Neural cell (in vitro differentiated cells): ENCODE data around the gene MAP3K5. TPM values are rescaled to one million over a fixed set of nuclear protein-coding genes. Genes with fewer than 3 reads are reported as not detected.

Experiments used
- H2AFZ ChIP-seq: fragments of 200-600, 300-800 bp; sonication (generic), shearing (Covaris generic); 2 replicates; pipeline ENCODE4 v1.6.0; 2014; ENCODE audit warnings: low read depth, mild to moderate bottlenecking, antibody characterized with exemption, low read length, moderate library complexity
- H3F3A ChIP-seq: fragments of 200-600 bp; shearing (Covaris generic); 2 replicates; pipeline ENCODE4 v1.6.1; 2016; ENCODE audit warnings: mild to moderate bottlenecking, moderate library complexity, mixed read lengths, antibody characterized with exemption, low read length; ENCODE audit not compliant: insufficient read depth, poor library complexity, severe bottlenecking
- H3K27ac ChIP-seq: fragments of 200-600, 300-800 bp; sonication (generic), shearing (Covaris generic); 2 replicates; pipeline ENCODE4 v1.5.1; 2014; ENCODE audit warnings: mild to moderate bottlenecking, low read length, moderate library complexity
- H3K27me3 ChIP-seq: fragments of 300-800, 200-600 bp; sonication (generic), shearing (Covaris generic); 2 replicates; pipeline ENCODE4 v1.6.0; 2014; ENCODE audit warnings: mild to moderate bottlenecking, low read depth, low read length, moderate library complexity; ENCODE audit not compliant: insufficient read depth
- H3K36me3 ChIP-seq: fragments of 300-800, 200-600 bp; sonication (generic), shearing (Covaris generic); 2 replicates; pipeline ENCODE4 v1.5.1; 2014; ENCODE audit warnings: mild to moderate bottlenecking, antibody characterized with exemption, low read length, moderate library complexity; ENCODE audit not compliant: insufficient read depth
- H3K4me2 ChIP-seq: fragments of 300-800, 200-600 bp; sonication (generic), shearing (Covaris generic); 2 replicates; pipeline ENCODE4 v1.6.0; 2014; ENCODE audit warnings: mild to moderate bottlenecking, low read length
- H3K4me3 ChIP-seq: fragments of 300-800, 200-600 bp; sonication (generic), shearing (Covaris generic); 2 replicates; pipeline ENCODE4 v1.5.1; 2014; ENCODE audit warnings: mild to moderate bottlenecking, low read length, moderate library complexity
- H3K79me2 ChIP-seq: fragments of 200-600 bp; shearing (Covaris generic); replicated peaks from 2 replicates; pipeline ENCODE4 v1.6.0; 2014; ENCODE audit warnings: mild to moderate bottlenecking, low read length, moderate library complexity; ENCODE audit not compliant: insufficient read depth
- H3K9ac ChIP-seq: fragments of 300-800, 200-600 bp; sonication (generic), shearing (Covaris generic); 2 replicates; pipeline ENCODE4 v1.6.1; 2016; ENCODE audit warnings: mild to moderate bottlenecking, low read length, mixed read lengths
- H3K9me2 ChIP-seq: fragments of 200-600 bp; shearing (Covaris generic); 2 replicates; pipeline ENCODE4 v1.6.1; 2016; ENCODE audit warnings: mild to moderate bottlenecking, low read length, mixed read lengths; ENCODE audit not compliant: insufficient read depth
- H3K9me3 ChIP-seq: fragments of 200-600, 300-800 bp; sonication (generic), shearing (Covaris generic); 2 replicates; pipeline ENCODE4 v1.6.1; 2016; ENCODE audit warnings: mild to moderate bottlenecking, mixed run types, low read length, moderate library complexity, mixed read lengths
- H4K20me1 ChIP-seq: fragments of 200-600 bp; shearing (Covaris generic); 2 replicates; pipeline ENCODE4 v1.6.1; 2016; ENCODE audit warnings: mild to moderate bottlenecking, mixed run types; ENCODE audit not compliant: insufficient read depth
- EP300 ChIP-seq: fragments of 450-650 bp; conservative IDR thresholded peaks from 2 replicates; pipeline ENCODE4 v1.6.1; 2014; ENCODE audit warnings: antibody characterized with exemption, mild to moderate bottlenecking, moderate library complexity; ENCODE audit not compliant: poor library complexity, severe bottlenecking
- EZH2 ChIP-seq: fragments of 200-600, 300-800 bp; shearing (Covaris generic), sonication (generic); IDR thresholded peaks from 2 replicates; pipeline ENCODE4 v1.6.1; 2014; ENCODE audit warnings: antibody characterized with exemption, low read length, borderline replicate concordance, mild to moderate bottlenecking; ENCODE audit not compliant: insufficient read depth, poor library complexity, severe bottlenecking
- MXI1 ChIP-seq: fragments of 450-650 bp; conservative IDR thresholded peaks from 2 replicates; pipeline ENCODE4 v1.6.1; 2014; ENCODE audit warnings: antibody characterized with exemption, mild to moderate bottlenecking; ENCODE audit not compliant: poor library complexity, severe bottlenecking
- POLR2AphosphoS5 ChIP-seq: IDR thresholded peaks from 2 replicates; pipeline ENCODE4 v1.6.1; 2012
- RAD21 ChIP-seq: fragments of 450-650 bp; conservative IDR thresholded peaks from 2 replicates; pipeline ENCODE4 v1.6.1; 2014; ENCODE audit warnings: antibody characterized with exemption, mild to moderate bottlenecking, moderate library complexity
- REST ChIP-seq: IDR thresholded peaks from 2 replicates; pipeline ENCODE4 v1.6.1; 2012; ENCODE audit warnings: borderline replicate concordance
- SMC3 ChIP-seq: fragments of 450-650 bp; conservative IDR thresholded peaks from 2 replicates; pipeline ENCODE4 v1.6.1; 2014; ENCODE audit warnings: antibody characterized with exemption, mild to moderate bottlenecking, moderate library complexity; ENCODE audit not compliant: poor library complexity
- TAF1 ChIP-seq: IDR thresholded peaks from 2 replicates; pipeline ENCODE4 v1.6.1; 2012; ENCODE audit warnings: low read depth
- polyA plus RNA-seq: library from polyadenylated mRNA; depleted of rRNA; stranded (reverse); fragments of >200 nt; gene quantifications from 2 replicates; pipeline ENCODE4 v1.2.3, GENCODE V29; 2014
- TF ChIP-seq, protein P1 (sequence below): fragments of 450-650 bp; IDR thresholded peaks from 2 replicates; pipeline ENCODE4 v1.5.1; 2014; ENCODE audit warnings: antibody characterized with exemption, mild to moderate bottlenecking, moderate library complexity; ENCODE audit not compliant: poor library complexity, severe bottlenecking

The MAP3K5 gene
- polyA plus RNA-seq, 1 donor from 2014 or later, result 2.0 TPM

DNA sequence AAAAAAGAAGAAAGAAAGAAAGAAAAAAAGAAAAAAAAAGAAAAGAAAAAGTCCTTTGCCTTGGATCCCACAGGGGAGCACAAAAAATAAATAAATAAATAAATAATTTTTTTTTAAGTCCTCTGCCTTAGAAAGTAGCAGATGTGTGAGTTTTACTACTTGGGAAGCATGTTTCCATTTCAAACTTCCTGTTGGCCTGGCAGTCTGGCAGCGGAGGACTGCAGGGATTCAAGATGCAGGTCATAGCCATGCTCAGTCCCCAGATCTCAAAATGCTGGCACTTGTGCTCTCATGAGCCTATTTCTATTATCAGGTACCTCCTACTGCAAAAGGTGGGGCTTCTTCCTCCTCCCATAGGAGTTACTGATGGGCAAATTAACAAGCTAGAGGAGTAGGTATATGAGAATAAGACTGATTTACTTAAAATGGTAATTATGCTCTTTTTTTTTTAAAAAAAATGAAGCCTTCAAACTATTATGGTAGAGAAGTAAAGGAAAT lies 187.9 kb downstream of the MAP3K5 start:
- no peak overlapping the region for H3K4me3 ChIP-seq
- H4K20me1 ChIP-seq, result no peaks in the 10 kb centered on the region
- H3K9me2 ChIP-seq, result no peaks in the 10 kb centered on the region
- H3K4me2 ChIP-seq, result no peak overlapping the region
- no peaks in the 10 kb centered on the region for H3K27me3 ChIP-seq
- TF ChIP-seq RAD21, result no peak
- no peak for TF ChIP-seq EZH2
- TF ChIP-seq, protein P1, sequence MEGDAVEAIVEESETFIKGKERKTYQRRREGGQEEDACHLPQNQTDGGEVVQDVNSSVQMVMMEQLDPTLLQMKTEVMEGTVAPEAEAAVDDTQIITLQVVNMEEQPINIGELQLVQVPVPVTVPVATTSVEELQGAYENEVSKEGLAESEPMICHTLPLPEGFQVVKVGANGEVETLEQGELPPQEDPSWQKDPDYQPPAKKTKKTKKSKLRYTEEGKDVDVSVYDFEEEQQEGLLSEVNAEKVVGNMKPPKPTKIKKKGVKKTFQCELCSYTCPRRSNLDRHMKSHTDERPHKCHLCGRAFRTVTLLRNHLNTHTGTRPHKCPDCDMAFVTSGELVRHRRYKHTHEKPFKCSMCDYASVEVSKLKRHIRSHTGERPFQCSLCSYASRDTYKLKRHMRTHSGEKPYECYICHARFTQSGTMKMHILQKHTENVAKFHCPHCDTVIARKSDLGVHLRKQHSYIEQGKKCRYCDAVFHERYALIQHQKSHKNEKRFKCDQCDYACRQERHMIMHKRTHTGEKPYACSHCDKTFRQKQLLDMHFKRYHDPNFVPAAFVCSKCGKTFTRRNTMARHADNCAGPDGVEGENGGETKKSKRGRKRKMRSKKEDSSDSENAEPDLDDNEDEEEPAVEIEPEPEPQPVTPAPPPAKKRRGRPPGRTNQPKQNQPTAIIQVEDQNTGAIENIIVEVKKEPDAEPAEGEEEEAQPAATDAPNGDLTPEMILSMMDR, result no peak
- TF ChIP-seq POLR2AphosphoS5, result no peak
- TF ChIP-seq REST, result no peak
- TF ChIP-seq MXI1, result no peak
- TF ChIP-seq TAF1, result no peak
- TF ChIP-seq EP300, result no peak
- no peak for TF ChIP-seq SMC3
- H3F3A ChIP-seq, result no peaks in the 10 kb centered on the region
- H3K9ac ChIP-seq, result no peak overlapping the region
- no peak overlapping the region for H2AFZ ChIP-seq
- H3K36me3 ChIP-seq, result no peaks in the 10 kb centered on the region
- H3K9me3 ChIP-seq, result no peaks in the 10 kb centered on the region
- no peaks in the 10 kb centered on the region for H3K79me2 ChIP-seq
- no peak overlapping the region for H3K27ac ChIP-seq

DNA sequence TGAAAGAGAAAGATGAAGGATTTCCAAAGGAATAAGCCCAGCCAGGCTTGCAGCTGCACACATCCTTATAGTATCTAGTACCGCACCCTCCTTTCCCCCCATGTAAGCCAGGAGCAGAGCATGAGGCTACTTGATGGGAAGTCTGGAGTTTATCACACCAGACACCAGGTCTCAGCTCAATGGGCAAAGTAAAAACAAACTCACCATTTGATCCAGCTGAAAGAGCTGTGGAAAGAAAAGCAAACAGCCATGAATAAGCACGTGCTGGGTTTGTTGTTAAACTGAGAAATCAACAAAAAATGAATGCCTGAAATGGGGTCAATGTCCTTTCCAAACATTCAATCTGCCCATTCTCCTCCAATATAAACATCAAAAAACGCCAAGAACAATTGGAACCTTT lies 191.5 kb downstream of the MAP3K5 start:
- Histone ChIP-seq H3K4me2 (no peak overlapping the region), H3K9ac (no peak overlapping the region), H3K4me3 (no peak overlapping the region), H4K20me1 (no peaks in the 10 kb centered on the region), H2AFZ (no peak overlapping the region), H3K27me3 (no peaks in the 10 kb centered on the region), H3F3A (no peaks in the 10 kb centered on the region), H3K9me3 (no peaks in the 10 kb centered on the region), H3K36me3 (no peaks in the 10 kb centered on the region), H3K27ac (no peak overlapping the region), H3K9me2 (no peaks in the 10 kb centered on the region), H3K79me2 (no peaks in the 10 kb centered on the region)
- no peak for TF ChIP-seq REST
- no peak for TF ChIP-seq RAD21
- no peak for TF ChIP-seq SMC3
- no peak for TF ChIP-seq EZH2
- TF ChIP-seq, protein P1, result no peak
- no peak for TF ChIP-seq EP300
- no peak for TF ChIP-seq TAF1
